Gastroesophageal sphincter (tissue), 4 donors: ENCODE measurements around the gene RBBP7. TPM values are rescaled to one million over a fixed set of nuclear protein-coding genes. Genes with fewer than 3 reads are reported as not detected.

Experiments
- ATAC-seq: fragments of 150-250 bp; one replicate; pipeline ENCODE4 v1.9.1; 2016; ENCODE audit warnings: mild to moderate bottlenecking, moderate library complexity
- H3K27ac ChIP-seq, 4 donors: fragments of 200-600 bp; sonication (generic) in 3 of 4; 1 replicate in 3 of 4; 2 replicates in 1 of 4; pipeline ENCODE4 v1.5.1; 2016 to 2019
- H3K27me3 ChIP-seq: fragments of 200-600 bp; sonication (generic); one replicate; pipeline ENCODE4 v1.5.1; 2019
- H3K36me3 ChIP-seq, 2 donors: fragments of 200-600 bp; sonication (generic); one replicate each; pipeline ENCODE4 v1.5.1; 2019; ENCODE audit warnings: control low read depth in 1 of 2
- H3K4me1 ChIP-seq, 3 donors: fragments of 200-600 bp; sonication (generic); 1 replicate in 2 of 3; 2 replicates in 1 of 3; pipeline ENCODE4 v1.5.1; 2016 to 2019; ENCODE audit warnings: control low read depth in 2 of 3
- H3K4me3 ChIP-seq, 2 donors: fragments of 200-600 bp; sonication (generic); one replicate each; pipeline ENCODE4 v1.5.1; 2019; ENCODE audit warnings: mild to moderate bottlenecking in 1 of 2, moderate library complexity in 1 of 2
- H3K9me3 ChIP-seq, 3 donors: fragments of 200-600 bp; sonication (generic); one replicate each; pipeline ENCODE4 v1.5.1; 2017 to 2019; ENCODE audit warnings: control low read depth in 2 of 3
- EP300 ChIP-seq: sonication (generic); formaldehyde crosslinking; IDR thresholded peaks from one replicate; pipeline ENCODE4 v1.6.1; 2017; ENCODE audit warnings: antibody characterized with exemption, mild to moderate bottlenecking
- POLR2A ChIP-seq, 2 donors: fragments of 450-650 bp; IDR thresholded peaks; one replicate each; pipeline ENCODE4 v1.6.1; 2017; ENCODE audit warnings: antibody characterized with exemption in 2 of 2, mild to moderate bottlenecking in 2 of 2, moderate library complexity in 1 of 2
- POLR2AphosphoS5 ChIP-seq: sonication (generic); formaldehyde crosslinking; IDR thresholded peaks from one replicate; pipeline ENCODE4 v1.6.1; 2017; ENCODE audit warnings: antibody characterized with exemption
- WGBS, 2 donors: methylation state at CpG; one replicate each; pipeline ENCODE4 v1.1.5; 2018; ENCODE audit warnings: low coverage in 1 of 2; 5-methylcytosine and 5-hydroxymethylcytosine counted together
- total RNA-seq, 4 donors: library from RNA; depleted of rRNA; stranded (reverse); fragments of >200 nt; gene quantifications; one replicate each; pipeline ENCODE4 v1.1.0, GENCODE V29; 2016
- TF ChIP-seq, protein P1 (sequence below), 4 experiments: fragments of 200-600 bp in 2 of 4; fragments of 450-650 bp in 2 of 4; sonication (generic) in 1 of 4; IDR thresholded peaks; one replicate each; pipeline ENCODE4 v1.5.1; 2017 to 2019; ENCODE audit warnings: antibody characterized with exemption in 4 of 4, mild to moderate bottlenecking in 2 of 4, moderate library complexity in 2 of 4

RBBP7 gene
- total RNA-seq, 4 donors from 2014 or later: 112 to 233 (median 119) TPM

DNA sequence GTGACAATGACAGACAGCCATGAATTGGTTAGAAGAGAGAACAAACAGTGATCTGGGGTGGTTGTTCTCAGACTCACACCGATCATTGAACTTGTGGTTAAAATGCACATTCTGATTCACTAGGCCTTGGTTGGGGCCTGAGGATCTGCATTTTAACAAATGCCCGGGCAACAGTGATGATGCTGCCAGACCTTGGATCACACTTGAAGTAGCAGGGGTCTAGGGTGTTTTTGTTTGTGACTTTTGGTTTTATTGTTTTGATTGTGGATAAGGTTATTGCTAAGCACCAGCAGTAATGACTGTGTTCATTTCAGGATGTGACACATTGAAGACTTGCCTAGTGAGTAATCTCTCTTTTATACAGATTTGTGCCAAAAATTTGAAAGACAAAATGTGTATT, 47.4 kb downstream of the RBBP7 start:
- Histone ChIP-seq H3K4me3 (no peak overlapping the region), H3K4me1 (peaks cover 0 to 15% (median 3%) of the 10 kb centered on the region in 3 donors), H3K27me3 (no peaks in the 10 kb centered on the region), H3K9me3 (no peaks in the 10 kb centered on the region), H3K36me3 (peaks cover 0 to 38% of the 10 kb centered on the region in 2 donors), H3K27ac (no peak overlapping the region)
- WGBS, 2 donors: 100% methylated on average over 1 of the region's 2 CpGs; no CpG with 5 or more reads in 1 of the 2 donors
- no peak for ATAC-seq
- no peak for TF ChIP-seq EP300
- TF ChIP-seq POLR2A (IDR thresholded peaks at IDR 0.05): no peak

DNA sequence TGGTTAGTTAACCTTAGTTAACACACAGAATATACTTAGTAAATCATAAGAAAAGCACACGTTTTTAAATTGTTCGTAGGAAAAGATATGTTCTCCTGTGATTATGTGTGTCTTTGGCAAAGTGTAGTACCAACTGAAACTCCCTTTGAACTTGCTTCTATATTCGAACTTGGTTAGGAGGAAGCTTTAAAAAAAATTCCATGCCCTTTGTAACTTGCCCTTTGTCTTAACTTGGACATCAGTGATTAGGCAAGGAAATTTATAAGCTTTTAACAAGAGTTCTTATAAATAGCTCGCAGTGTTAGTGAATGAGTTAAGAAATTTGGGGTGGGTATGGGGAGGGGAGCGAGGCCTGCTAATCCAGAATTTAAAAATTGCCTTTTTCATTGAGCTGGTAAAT, 50.5 kb downstream of the RBBP7 start:
- H3K4me1 ChIP-seq: no peaks in the 10 kb centered on the region
- WGBS, 2 donors: 41 to 68% methylated on average over 5 of the region's 5 CpGs

DNA sequence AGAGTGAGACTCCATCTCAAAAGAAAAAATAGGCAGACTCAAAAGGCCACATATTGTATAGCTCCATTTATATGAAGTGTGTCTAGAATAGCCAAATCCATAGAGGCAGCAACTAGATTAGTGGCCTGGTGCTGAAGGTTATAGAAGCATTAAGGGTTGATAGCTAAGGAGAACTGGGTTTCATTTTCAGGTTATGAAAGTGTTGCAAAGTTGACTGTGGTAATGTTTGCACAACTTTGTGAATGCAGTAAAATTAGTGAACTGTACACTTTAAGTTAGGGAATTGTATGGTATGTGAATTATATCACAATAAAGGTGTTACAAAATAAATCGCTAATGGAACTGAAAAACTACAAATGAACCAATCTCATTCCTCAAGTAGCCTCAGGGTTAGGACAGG, 55.6 kb downstream of the RBBP7 start:
- Histone ChIP-seq H3K9me3 (no peaks in the 10 kb centered on the region), H3K27ac (no peak overlapping the region), H3K4me3 (no peak overlapping the region), H3K27me3 (no peaks in the 10 kb centered on the region), H3K4me1 (no peaks in the 10 kb centered on the region), H3K36me3 (peaks cover 0 to 7% of the 10 kb centered on the region in 2 donors)
- ATAC-seq: no peak
- no peak for TF ChIP-seq EP300
- 100% methylated on average over 1 of the region's 1 CpG for WGBS, 2 donors

More for the DNA sequence above, 50.5 kb downstream of the RBBP7 start:
- ATAC-seq: no peak
- Histone ChIP-seq H3K27ac (no peak overlapping the region), H3K27me3 (no peaks in the 10 kb centered on the region), H3K9me3 (no peaks in the 10 kb centered on the region), H3K36me3 (peaks cover 0 to 38% of the 10 kb centered on the region in 2 donors), H3K4me3 (no peak overlapping the region)
- TF ChIP-seq POLR2AphosphoS5: no peak
- no peak for TF ChIP-seq POLR2A (IDR thresholded peaks at IDR 0.05)
- TF ChIP-seq EP300: no peak
- TF ChIP-seq, protein P1, sequence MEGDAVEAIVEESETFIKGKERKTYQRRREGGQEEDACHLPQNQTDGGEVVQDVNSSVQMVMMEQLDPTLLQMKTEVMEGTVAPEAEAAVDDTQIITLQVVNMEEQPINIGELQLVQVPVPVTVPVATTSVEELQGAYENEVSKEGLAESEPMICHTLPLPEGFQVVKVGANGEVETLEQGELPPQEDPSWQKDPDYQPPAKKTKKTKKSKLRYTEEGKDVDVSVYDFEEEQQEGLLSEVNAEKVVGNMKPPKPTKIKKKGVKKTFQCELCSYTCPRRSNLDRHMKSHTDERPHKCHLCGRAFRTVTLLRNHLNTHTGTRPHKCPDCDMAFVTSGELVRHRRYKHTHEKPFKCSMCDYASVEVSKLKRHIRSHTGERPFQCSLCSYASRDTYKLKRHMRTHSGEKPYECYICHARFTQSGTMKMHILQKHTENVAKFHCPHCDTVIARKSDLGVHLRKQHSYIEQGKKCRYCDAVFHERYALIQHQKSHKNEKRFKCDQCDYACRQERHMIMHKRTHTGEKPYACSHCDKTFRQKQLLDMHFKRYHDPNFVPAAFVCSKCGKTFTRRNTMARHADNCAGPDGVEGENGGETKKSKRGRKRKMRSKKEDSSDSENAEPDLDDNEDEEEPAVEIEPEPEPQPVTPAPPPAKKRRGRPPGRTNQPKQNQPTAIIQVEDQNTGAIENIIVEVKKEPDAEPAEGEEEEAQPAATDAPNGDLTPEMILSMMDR (IDR thresholded peaks at IDR 0.05): no peak

DNA sequence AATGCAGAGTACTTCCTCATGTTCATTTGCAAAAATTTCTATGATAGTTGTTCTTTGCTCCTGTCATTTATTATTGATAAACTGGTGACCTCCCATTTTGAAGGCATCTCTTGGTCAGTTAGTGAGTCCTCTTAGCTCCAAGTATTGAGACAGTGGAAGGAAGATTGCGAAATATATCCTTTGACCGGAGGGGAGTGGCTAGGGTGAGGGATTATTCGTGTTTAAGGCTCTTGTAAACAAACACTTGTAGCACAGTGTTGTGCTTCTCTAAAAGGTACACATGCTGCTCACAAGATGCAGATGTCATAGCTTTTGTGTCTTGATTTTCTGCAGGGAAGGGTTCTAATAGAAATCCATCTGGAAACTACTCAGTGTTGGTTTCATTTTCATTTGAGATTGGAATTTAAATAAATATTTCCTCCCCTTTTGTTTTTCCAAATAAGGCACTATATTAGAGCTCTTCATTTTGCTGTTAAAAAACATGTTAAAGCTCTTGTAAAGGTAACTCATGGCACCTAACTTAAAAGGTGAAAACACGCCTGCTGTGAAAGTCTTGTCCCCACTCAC, 62.1 kb downstream of the RBBP7 start:
- peak; percentile 89 for ATAC-seq
- 13 to 29% methylated on average over 4 of the region's 4 CpGs for WGBS, 2 donors
- TF ChIP-seq, protein P1 (IDR thresholded peaks at IDR 0.05): no peak
- TF ChIP-seq EP300 (no peak), POLR2AphosphoS5 (no peak), POLR2A (IDR thresholded peaks at IDR 0.05) (no peak)
- Histone ChIP-seq H3K36me3 (no peaks in the 10 kb centered on the region), H3K27me3 (no peaks in the 10 kb centered on the region), H3K4me3 (peak overlapping the region; percentile 27 to 28), H3K9me3 (no peaks in the 10 kb centered on the region), H3K4me1 (peaks cover 0 to 11% (median 4%) of the 10 kb centered on the region in 3 donors), H3K27ac (peak overlapping the region; percentile 3 to 58 (median 20))

DNA sequence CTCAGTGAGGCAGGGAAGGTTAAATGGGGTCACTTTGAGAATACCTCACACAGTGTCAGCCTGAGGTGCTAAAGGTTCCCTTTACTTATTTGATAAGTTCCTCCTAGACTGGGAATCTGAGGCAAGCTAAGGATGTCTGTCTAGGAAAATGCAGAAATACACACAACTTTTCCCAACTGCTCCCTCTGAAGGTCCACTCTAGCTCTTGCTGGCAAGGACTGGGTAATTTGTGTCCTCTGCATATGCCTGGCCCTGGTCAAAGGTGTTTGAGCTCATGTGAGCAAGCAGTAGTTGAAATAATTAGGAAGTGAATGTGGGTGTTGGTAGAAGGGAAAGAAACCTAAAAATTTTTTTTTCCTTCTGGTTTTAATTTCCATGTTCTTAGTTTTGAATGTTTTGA, 62.6 kb downstream of the RBBP7 start:
- Histone ChIP-seq H3K27ac (peak overlapping the region in 3 of 4 donors; percentile 12 to 58 (median 52)), H3K36me3 (no peaks in the 10 kb centered on the region), H3K9me3 (no peaks in the 10 kb centered on the region), H3K4me1 (peaks cover 0 to 11% (median 4%) of the 10 kb centered on the region in 3 donors), H3K27me3 (no peaks in the 10 kb centered on the region), H3K4me3 (no peak overlapping the region)
- TF ChIP-seq POLR2AphosphoS5 (no peak), EP300 (no peak), POLR2A (IDR thresholded peaks at IDR 0.05) (no peak)
- TF ChIP-seq, protein P1 (IDR thresholded peaks at IDR 0.05): no peak
- no peak for ATAC-seq

DNA sequence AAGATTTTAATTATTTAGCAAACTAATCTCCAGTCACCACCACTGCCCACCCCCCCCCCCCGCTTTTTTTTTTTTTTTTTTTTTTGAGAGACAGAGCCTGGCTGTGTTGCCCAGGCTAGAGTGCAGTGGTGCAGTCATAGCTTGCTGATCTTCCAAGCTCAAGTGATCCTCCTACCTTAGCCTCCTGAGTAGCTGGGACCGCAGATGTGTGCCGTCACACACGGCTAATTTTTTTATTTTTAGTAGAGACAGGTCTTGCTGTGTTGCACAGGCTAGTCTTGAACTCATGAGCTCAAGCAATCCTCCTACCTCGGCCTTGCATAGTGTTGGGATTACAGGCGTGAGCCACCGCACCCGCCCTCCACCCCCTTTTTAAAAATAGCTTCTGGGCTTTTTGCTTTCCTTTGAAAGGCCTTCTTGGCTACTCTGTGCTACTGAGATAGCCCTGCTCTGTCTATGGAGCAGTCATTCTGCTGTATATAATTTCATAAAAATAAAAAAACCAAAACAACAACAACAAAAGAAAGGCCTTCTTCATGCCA, 65.2 kb downstream of the RBBP7 start:
- Histone ChIP-seq H3K4me3 (no peak overlapping the region), H3K36me3 (no peaks in the 10 kb centered on the region), H3K4me1 (peaks cover 0 to 11% (median 4%) of the 10 kb centered on the region in 3 donors), H3K27ac (no peak overlapping the region), H3K27me3 (no peaks in the 10 kb centered on the region), H3K9me3 (no peaks in the 10 kb centered on the region)
- ATAC-seq: no peak
- TF ChIP-seq EP300 (no peak), POLR2AphosphoS5 (no peak), POLR2A (IDR thresholded peaks at IDR 0.05) (no peak)
- TF ChIP-seq, protein P1 (IDR thresholded peaks at IDR 0.05): no peak
- 97 to 100% methylated on average over 1 to 4 of the region's 8 CpGs for WGBS, 2 donors
